ENCODE measurements around the gene PSMG3.
A peak's percentile ranks its signal among the peaks of the same experiment; 100 is the strongest.

PSMG3 gene

DNA sequence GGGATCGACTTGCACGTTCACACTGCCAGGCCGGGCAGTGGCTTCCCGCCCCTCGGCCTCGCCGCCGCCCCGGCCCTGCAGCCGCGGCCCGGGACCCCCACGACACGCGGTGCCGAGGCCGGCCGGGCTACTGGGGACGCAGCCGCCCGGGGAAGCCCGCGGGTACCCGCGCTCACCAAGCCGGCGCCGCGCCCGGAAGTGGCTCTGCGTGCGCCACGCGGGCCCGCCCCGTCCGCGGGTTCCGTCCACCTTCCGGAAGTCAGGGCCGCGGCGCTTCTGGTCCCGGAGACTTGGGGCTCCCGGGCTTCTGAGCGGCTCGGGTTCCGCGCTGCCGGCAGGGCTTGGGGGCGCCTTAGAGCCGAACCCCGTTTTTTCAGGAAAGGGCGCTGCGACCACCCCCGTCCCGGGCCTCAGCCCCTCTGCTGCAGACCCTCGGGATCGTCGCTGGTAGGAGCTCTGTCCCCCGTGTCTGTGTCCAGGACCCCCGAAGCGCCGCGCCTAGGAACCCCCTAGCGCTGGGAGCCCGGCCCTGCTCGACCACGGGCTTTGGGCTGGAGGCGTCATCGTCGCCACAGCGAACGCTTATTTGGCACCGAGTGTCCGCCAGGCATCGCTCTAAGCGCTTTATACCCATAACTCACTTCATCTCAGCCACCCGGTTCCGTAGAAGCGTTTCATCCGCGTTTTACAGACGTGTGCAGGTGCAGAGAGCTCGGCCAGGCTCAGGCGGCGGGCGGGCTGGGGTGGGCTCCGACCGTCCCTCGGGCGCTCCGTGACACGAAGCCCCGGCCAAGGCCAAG, at the start of gene PSMG3:
Gene PSMG3, minus strand, starts transcription at position 200 of the 800 bp plus-strand sequence. CDS start 693 bp downstream, outside the sequence.
- DNase-seq = peak; percentile 86

DNA sequence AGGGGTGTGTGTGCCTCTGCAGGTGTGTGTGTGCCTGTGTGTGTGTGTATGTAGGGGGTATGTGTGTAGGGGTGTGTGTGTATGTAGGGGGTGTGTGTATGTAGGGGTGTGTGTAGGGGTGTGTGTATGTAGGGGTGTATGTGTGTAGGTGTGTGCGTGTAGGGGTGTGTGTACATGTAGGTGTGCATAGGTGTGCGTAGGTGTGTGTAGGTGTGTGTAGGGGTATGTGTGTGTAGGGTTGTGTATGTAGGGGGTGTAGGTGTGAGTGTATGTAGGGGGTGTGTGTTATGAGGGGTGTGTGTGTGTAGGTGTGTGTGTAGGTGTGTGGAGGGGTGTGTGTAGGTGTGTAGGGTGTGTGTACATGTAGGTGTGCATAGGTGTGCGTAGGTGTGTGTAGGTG, 48.6 kb upstream of the PSMG3 start:
- no peak for DNase-seq

DNA sequence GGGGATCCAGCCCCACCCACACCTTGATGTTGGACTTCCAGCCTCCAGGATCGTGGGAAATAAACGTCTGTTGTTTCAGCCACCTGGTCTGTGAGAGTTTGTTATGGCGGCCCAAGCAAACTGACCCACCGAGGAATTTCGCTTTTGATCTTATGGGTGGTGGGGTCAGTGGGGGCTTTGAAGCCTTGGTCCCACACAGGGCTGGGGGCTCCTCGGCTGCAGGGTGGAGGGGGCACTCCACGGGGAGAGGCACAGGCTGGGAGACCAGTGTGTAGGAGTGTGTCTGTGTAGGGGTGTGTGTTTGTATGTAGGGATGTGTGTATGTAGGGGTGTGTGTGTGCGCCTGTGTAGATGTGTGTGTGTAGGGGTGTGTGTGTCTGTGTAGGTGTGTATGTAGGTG, 48.1 kb upstream of the PSMG3 start:
- DNase-seq = no peak

- DNase-seq = no peak
Measured at GRCh38 chr7:1616741-1617140, 46.9 kb upstream of the PSMG3 start.

DNA sequence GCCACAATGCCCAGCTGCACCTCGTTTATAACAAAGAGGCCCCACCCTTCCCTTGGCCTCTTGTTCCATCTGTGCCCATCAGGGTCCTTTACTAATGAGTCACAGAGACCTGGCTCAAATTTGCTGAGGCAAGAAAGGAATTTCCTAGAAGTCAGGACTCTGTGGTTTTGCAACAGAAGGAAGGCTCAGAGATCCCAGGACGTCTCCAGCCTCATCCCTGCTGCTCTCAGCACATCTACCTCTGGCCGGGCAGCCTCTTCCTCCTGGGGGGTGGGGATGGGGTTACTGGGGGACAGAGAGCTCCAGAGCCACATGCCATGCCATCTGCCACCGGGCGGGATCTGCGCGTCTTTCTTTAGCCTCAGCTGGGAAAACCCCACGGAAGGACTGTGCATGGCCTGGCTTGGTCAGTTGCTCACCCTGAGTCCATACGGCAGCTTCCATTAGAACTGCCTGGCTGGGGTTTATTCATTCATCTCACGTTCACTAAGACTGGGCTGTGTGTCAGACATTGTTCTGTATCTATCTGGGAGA, 41.9 kb upstream of the PSMG3 start:
- DNase-seq = no peak

DNA sequence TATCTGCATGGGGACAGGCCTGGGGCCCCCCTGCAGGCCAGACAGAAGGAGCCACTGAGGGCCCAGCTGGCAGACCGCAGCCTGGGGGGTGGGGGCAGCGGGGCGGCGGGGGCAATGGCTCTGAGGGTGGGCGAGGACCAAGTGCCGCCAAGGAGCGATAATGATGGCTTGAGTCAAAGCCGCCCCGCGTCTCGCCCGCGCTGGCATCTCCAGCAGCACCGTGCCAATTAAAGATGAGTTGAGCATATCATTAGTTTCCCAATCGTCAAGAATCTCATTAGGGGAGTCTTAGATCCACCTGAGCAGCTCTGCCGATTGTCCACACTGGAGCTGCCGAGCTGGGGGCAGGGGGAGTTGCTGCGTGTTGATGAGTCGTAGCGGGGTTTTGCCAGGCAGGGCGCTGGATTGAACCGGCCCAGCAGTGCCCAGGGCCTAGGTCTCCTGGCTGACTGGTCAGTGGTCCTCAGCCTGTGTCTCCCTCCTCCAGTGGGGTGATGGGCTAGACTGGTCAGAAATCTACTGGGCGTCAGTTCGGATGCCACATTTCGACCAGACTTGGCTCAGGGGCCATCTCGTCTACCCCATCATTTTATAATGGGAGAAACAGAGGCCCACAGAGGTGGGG, 41.0 kb upstream of the PSMG3 start:
- no peak for DNase-seq

DNA sequence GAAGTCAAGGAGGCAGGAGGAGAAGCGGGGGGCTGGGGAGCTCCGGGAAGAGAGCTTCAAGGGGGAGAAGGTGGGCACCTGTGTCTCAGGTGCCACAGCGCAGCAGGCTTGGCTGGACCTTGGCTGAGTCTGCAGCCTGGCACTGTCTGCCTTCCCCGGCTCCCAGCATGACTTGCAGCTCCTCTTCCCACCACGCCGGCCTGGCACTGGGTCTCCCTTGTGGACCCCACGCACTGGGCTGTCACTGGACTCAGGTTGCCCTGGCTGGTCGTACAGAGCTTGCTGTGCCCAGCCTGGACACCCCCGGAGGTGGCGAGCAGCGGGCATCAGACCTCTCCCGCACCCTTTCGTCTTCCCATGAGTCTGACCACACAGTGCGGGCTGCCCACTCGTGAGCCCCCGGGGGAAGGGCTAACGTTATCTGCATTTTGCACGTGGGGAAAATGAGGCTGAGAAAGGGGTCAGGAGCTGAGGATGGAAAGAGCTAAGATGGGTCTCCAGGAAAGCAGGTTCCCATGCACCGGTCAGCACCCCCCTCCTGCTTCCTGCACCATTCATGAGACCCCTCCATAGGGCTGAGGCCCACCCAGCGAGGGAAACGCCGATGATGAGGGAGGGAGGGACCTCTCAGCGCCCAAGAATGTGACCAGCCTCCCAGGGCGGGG, 40.3 kb upstream of the PSMG3 start:
- no peak for DNase-seq

- DNase-seq = no peak
Measured at GRCh38 chr7:1609023-1609422, 39.2 kb upstream of the PSMG3 start.

DNA sequence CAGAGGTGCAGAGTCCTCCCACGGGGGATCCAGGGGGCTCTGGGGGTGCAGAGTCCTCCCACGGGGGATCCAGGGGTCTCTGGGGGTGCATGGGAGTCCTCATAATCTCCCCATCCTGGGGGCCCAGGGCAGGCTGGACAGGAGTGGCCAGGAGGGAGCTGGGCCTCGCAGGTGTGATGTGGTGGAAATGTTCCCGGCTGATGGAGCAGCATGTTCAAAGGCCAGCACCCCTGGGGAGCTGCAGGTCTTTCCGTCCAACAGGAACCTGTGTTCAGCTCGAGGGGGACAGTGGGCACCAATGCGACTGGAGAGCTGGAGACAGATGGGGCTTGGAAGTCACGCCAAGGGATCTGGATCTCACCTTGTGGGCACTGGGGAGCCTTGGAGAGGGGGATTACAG, 38.5 kb upstream of the PSMG3 start:
- DNase-seq = no peak

GRCh38 chr7:1607696-1608095, 37.9 kb upstream of the PSMG3 start:
- no peak for DNase-seq

- no peak for DNase-seq
Measured at GRCh38 chr7:1607001-1607400, 37.2 kb upstream of the PSMG3 start.

GRCh38 chr7:1604383-1604782, 34.6 kb upstream of the PSMG3 start:
- DNase-seq = no peak

DNA sequence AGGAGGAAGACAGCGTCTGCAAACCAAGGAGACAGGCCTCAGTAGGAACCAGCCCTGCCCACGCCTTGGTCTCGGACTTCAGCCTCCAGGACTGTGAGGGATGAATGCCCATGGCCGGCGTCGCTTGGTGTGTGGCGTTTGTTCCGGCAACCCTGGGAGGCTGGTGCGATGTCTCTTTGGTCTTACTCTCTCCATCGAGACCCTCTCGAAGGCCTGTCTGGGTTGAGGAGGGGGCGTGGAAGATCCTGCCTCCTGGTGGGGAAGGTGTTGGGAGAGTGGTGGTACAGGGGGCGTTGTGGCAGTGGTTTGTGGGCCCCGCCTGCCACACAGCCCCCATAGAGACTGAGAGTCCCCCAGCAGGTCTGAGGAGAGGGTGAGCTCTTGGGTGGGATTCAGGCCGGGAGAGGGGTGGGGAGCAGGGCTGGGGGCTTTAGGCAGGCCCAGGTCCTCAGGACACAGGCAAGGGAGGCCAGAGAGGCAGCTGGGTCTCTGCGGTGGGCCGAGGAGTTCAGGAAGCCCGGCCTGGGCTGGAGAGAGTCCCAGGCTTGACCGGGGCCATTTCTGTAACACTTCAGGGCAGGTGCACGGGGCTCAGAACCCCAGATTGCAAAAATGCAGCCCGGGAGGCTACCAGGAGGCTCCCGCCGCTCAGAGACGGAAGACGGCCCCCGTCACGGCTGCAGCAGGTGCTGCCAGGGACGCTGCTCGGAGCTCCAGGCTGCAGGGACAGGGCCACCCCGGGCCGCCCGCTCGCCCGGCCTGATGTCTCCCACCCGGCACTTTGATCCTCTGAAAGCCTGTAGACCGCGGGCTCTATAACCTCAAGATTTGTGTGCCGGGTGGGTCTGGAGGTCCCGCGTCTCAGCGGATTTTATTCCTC, 33.8 kb upstream of the PSMG3 start:
- DNase-seq = no peak

DNA sequence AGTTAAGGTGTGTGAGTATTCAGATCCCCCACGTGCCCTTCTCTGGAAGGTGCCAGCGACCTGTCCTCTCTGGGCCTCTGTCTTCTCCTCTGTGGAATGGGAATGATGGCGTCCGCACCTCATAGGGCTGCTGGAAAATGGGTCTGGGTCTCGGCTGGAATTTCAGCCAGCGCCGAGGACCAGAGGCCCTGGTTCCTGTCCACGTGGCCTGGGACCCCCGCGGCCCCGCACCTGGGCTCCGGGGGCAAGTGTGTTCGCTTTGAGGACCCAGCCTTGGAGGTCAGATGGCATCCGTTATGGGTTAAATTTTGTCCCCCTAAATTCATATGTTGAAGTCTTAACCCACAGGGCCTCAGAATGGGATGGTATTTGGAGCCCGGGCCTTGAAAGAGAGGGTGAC, 32.6 kb upstream of the PSMG3 start:
- DNase-seq = no peak

DNA sequence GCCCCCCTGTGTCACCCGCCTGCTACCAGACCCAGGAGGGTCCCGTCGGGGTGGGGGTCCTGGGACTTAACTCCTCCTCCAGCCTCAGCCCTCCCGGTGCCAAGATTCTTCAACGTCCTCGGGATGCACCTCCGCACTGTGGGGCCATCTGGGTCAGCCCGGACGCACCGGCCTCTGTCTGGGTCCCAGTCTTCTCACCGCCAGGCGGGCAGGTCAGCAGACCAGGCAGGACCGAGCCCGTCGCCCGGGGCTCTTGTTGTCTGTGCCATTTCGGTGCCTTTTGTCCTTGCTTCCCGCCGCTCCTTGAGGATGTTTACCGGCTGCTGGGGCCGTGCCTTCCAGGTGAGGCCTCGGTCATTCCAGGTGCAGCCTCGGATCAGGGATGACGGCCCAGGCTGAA, 32.1 kb upstream of the PSMG3 start:
- no peak for DNase-seq

DNA sequence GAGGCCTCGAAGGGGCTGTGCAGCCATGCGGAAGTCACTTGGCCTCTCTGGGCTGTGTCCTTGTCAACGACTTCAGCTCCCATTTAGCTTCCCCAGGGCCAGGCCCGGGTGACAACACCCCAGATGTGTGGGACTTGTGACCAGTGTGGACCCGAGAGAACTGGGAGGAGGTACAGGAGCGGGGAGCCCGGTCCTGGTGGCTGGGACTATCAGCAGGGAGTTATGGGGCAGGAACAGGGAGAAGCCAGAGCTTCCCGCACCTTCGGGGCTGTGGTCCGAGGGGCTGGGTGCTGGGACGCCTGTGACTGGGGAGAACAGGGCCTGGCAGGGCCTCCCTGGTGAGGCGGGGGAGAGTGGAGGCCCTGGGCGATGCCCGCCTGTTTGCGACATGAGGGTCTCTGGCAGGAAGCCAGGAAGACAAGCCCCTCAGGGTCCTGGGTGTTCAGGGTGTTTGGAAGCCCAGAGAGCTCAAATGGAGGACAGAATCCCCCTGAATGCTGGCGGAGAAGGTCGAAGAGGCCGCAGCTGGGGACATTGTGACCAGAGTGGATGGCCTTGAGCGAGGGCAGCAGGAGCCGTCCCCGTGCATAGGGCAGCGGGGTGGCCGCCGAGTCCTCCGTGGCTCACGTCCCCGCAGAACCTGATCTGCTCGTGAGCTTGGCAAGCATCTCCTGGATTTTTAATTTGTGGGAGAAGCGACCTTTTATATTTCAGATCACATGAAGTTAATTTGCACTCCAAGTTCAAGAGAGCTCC, 30.0 kb upstream of the PSMG3 start:
- no peak for DNase-seq

DNA sequence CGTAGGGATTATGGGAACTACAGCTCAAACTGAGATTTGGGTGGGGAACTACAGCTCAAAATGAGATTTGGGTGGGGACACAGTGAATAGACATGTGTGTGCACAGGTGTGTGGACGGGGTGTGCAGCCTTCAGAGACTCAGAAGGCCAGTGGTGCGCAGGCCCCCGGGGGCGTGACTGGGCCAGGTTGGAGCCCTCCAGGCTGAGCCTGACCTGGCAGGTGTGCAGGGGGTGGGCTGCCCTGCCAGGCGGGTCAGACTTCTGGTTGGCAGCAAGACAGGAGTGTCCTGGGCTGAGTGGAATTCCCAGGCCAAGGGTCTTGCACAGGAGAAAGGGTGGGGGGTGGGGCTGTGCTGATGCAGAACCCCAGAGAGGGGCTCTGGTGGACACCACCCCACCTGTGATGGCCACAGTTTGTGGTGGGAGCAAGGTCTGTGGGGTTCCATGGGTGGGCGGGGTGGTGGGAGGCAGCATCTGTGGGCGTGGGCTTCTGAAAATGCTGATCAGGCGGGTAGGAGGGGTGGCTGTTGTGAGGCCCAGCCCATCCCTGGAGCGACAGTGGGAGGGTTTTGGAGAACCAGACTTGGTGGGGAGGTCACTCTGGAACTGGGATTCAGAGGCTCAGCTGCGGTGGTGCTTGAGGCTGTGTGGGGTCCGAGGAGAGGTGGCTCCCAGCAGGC, 29.3 kb upstream of the PSMG3 start:
- no peak for DNase-seq

DNA sequence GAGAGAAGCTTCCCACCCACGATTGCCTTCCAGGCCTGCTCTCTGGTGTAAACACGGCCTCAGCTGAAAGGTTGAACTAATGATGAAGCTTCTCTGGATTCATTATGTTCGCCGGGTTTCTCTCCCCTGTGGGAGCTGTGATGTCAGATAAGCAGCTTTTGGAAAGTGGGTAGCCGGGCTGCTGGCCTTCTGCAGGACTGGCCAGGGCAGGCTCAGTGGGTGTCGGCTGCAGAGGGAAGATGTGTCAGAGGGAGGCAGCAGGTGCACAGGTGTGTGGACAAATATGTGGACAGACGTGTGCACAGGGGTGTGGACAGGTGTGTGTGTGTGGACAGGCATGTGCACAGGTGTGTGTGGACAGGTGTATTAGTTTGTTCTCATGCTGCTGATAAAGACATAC, 28.5 kb upstream of the PSMG3 start:
- no peak for DNase-seq

GRCh38 chr7:1597791-1598190, 28.0 kb upstream of the PSMG3 start:
- DNase-seq = no peak

DNA sequence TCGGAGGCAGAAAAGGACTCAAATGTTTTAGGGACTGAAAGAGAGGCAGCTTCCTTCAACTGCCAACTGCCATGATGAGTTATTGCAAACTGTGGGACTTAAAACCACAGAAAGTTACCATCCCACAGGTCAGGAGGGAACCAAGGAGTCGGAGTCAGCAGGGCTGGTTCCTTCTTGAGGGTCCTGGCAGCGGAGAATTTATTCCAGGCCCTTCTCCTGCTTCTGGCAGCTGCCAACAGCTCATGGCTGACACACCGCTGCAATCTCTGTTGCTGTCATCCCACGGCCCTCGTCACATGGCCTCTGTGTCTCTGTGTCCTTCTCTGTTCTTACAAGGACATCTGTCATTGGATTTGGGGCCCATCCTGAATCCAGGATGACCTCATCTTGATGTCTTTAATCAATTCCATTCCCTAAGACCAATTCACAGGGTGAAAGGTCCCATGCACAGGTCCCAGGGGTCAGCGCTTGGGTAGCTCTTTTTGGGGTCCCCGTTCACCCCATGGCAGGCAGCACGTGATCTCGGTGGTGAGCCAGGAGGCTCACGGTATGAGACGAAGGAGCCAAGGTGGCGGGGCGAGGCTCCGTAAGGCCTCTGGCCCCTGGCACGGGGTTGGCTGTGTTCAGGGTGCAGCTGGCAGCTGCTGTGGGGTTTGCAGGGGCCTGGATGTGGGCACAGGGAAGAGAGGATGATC, 27.4 kb upstream of the PSMG3 start:
- no peak for DNase-seq

Data from NCI-H2029 (cell line).